WTC11 (cell line): ENCODE data around the gene MTUS2. TPM values are rescaled to one million over a fixed set of nuclear protein-coding genes. Genes with fewer than 3 reads are reported as not detected.

Experiments used
- ATAC-seq: fragments of 200-7000 bp; cut with Tn5 transposase; 2 replicates; pipeline ENCODE4 v1.10.0; 2021; ENCODE audit warnings: mild to moderate bottlenecking, moderate library complexity
- CTCF ChIA-PET: fragments of 300-600 bp; sonication (Branson Sonifier 250); formaldehyde crosslinking; loops from one replicate; lab custom pipeline; 2021; ENCODE audit warnings: antibody characterized with exemption; lab: Charles Lee
- POLR2A ChIA-PET: fragments of 350-600 bp; sonication (Branson Sonifier 250); formaldehyde crosslinking; loops from one replicate; lab custom pipeline; 2021; ENCODE audit warnings: antibody characterized with exemption; lab: Charles Lee
- DNase-seq: peaks from one replicate; pipeline ENCODE4 v3.0.0; 2021; ENCODE audit warnings: low spot score
- H3K27ac Mint-ChIP-seq: 2 replicates; pipeline ENCODE4 v1.8.0; 2021; ENCODE audit warnings: mixed read lengths
- H3K27me3 Mint-ChIP-seq: 2 replicates; pipeline ENCODE4 v1.8.0; 2021; ENCODE audit warnings: low read depth, mild to moderate bottlenecking, moderate library complexity, mixed read lengths
- H3K36me3 Mint-ChIP-seq: 2 replicates; pipeline ENCODE4 v1.8.0; 2021; ENCODE audit warnings: mixed read lengths
- H3K4me1 Mint-ChIP-seq: 2 replicates; pipeline ENCODE4 v1.8.0; 2022; ENCODE audit warnings: mixed read lengths
- H3K4me3 Mint-ChIP-seq: 2 replicates; pipeline ENCODE4 v1.8.0; 2021; ENCODE audit warnings: mild to moderate bottlenecking, moderate library complexity, mixed read lengths
- H3K9me3 Mint-ChIP-seq: 2 replicates; pipeline ENCODE4 v1.8.0; 2021; ENCODE audit warnings: mixed read lengths
- ELF4 ChIP-seq: sonication (generic); formaldehyde crosslinking; IDR thresholded peaks from 2 replicates; pipeline ENCODE4 v1.8.1; 2022; ENCODE audit warnings: low read depth, mild to moderate bottlenecking, moderate library complexity, missing genetic modification reagents
- ERG ChIP-seq: fragments of 250-450 bp; sonication (Bioruptor Pico); IDR thresholded peaks from 2 replicates; pipeline ENCODE4 v1.8.0; 2021; ENCODE audit warnings: mild to moderate bottlenecking
- FOXK1 ChIP-seq: sonication (generic); formaldehyde crosslinking; IDR thresholded peaks from 2 replicates; pipeline ENCODE4 v1.8.0; 2022; ENCODE audit warnings: mild to moderate bottlenecking, moderate library complexity, missing genetic modification reagents
- FOXP1 ChIP-seq: sonication (generic); formaldehyde crosslinking; IDR thresholded peaks from 2 replicates; pipeline ENCODE4 v1.8.0; 2022; ENCODE audit warnings: missing genetic modification reagents, mild to moderate bottlenecking, moderate library complexity, borderline replicate concordance
- HMGA2 ChIP-seq: fragments of 250-450 bp; sonication (Bioruptor Pico); IDR thresholded peaks from 2 replicates; pipeline ENCODE4 v1.4.0; 2021; ENCODE audit warnings: mild to moderate bottlenecking, moderate library complexity
- IRF2 ChIP-seq: sonication (generic); formaldehyde crosslinking; IDR thresholded peaks from 2 replicates; pipeline ENCODE4 v1.8.0; 2022; ENCODE audit warnings: low read depth, missing genetic modification reagents, borderline replicate concordance
- NFE2L1 ChIP-seq: sonication (generic); formaldehyde crosslinking; IDR thresholded peaks from 2 replicates; pipeline ENCODE4 v1.8.1; 2023; ENCODE audit warnings: missing genetic modification reagents
- NR1H2 ChIP-seq: sonication (generic); formaldehyde crosslinking; IDR thresholded peaks from 2 replicates; pipeline ENCODE4 v1.9.0; 2021; ENCODE audit warnings: mild to moderate bottlenecking, moderate library complexity, missing genetic modification reagents
- PRDM15 ChIP-seq: sonication (generic); formaldehyde crosslinking; IDR thresholded peaks from 2 replicates; pipeline ENCODE4 v1.8.0; 2022; ENCODE audit warnings: missing genetic modification reagents
- PRRX2 ChIP-seq: fragments of 250-450 bp; sonication (Bioruptor Pico); IDR thresholded peaks from 2 replicates; pipeline ENCODE4 v1.8.0; 2021; ENCODE audit warnings: mild to moderate bottlenecking
- SMAD4 ChIP-seq: sonication (generic); formaldehyde crosslinking; IDR thresholded peaks from 2 replicates; pipeline ENCODE4 v1.8.0; 2022; ENCODE audit warnings: mild to moderate bottlenecking, missing genetic modification reagents
- SP1 ChIP-seq: sonication (generic); formaldehyde crosslinking; conservative IDR thresholded peaks from 2 replicates; pipeline ENCODE4 v1.8.1; 2022; ENCODE audit warnings: missing genetic modification reagents
- ZBTB21 ChIP-seq: sonication (generic); formaldehyde crosslinking; IDR thresholded peaks from 2 replicates; pipeline ENCODE4 v1.8.1; 2023; ENCODE audit warnings: mild to moderate bottlenecking, missing genetic modification reagents, borderline replicate concordance
- ZNF317 ChIP-seq: sonication (generic); formaldehyde crosslinking; IDR thresholded peaks from 2 replicates; pipeline ENCODE4 v1.8.1; 2023; ENCODE audit warnings: low read depth, mild to moderate bottlenecking, moderate library complexity, missing genetic modification reagents, borderline replicate concordance
- ZNF671 ChIP-seq: fragments of 250-450 bp; sonication (Bioruptor Pico); IDR thresholded peaks from 2 replicates; pipeline ENCODE4 v1.8.0; 2021; ENCODE audit warnings: mild to moderate bottlenecking
- total RNA-seq: library from RNA; stranded (reverse); gene quantifications from 3 replicates; pipeline ENCODE4 v1.2.3, GENCODE V29; 2021
- TF ChIP-seq, protein P1 (sequence below): sonication (generic); formaldehyde crosslinking; IDR thresholded peaks from 2 replicates; pipeline ENCODE4 v1.8.1; 2023; ENCODE audit warnings: mild to moderate bottlenecking, missing genetic modification reagents
- TF ChIP-seq, protein P2 (sequence below): fragments of 250-450 bp; sonication (Bioruptor Pico); IDR thresholded peaks from 2 replicates; pipeline ENCODE4 v1.9.0; 2021; ENCODE audit warnings: mild to moderate bottlenecking
- TF ChIP-seq, protein P3 (sequence below): sonication (generic); formaldehyde crosslinking; IDR thresholded peaks from 2 replicates; pipeline ENCODE4 v1.8.0; 2022; ENCODE audit warnings: mild to moderate bottlenecking, missing genetic modification reagents

MTUS2 gene
- total RNA-seq, 1 experiment from 2014 or later: 0.22 TPM

DNA sequence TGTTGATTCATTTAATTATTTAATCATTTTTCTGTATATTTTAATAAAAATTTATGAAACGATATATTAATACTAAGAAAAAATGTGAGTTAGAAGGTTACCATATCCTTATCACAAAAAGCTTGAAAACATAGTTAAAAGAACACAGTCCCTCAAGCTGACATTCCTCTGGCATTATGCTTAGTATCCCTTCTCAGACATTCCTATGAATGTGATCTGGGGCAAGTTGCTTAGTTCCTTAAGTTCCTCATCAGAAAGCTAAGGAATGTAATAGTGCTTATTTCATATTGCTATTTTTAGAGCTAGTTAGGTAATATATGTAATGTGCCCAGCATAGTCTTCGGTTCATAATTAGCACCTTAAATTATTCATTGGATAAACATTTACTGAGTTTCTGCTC, 122.8 kb downstream of the MTUS2 start:
- no peak overlapping the region for H3K4me3 Mint-ChIP-seq
- ATAC-seq: no peak
- no peaks in the 10 kb centered on the region for H3K36me3 Mint-ChIP-seq
- H3K27me3 Mint-ChIP-seq: no peaks in the 10 kb centered on the region
- no peak overlapping the region for H3K27ac Mint-ChIP-seq
- no peaks in the 10 kb centered on the region for H3K4me1 Mint-ChIP-seq
- no peak for TF ChIP-seq NFE2L1 (CRISPR knock-in tag)
- TF ChIP-seq, protein P1, sequence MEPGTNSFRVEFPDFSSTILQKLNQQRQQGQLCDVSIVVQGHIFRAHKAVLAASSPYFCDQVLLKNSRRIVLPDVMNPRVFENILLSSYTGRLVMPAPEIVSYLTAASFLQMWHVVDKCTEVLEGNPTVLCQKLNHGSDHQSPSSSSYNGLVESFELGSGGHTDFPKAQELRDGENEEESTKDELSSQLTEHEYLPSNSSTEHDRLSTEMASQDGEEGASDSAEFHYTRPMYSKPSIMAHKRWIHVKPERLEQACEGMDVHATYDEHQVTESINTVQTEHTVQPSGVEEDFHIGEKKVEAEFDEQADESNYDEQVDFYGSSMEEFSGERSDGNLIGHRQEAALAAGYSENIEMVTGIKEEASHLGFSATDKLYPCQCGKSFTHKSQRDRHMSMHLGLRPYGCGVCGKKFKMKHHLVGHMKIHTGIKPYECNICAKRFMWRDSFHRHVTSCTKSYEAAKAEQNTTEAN (CRISPR knock-in tag): no peak
- no peak for TF ChIP-seq SP1
- TF ChIP-seq, protein P2, sequence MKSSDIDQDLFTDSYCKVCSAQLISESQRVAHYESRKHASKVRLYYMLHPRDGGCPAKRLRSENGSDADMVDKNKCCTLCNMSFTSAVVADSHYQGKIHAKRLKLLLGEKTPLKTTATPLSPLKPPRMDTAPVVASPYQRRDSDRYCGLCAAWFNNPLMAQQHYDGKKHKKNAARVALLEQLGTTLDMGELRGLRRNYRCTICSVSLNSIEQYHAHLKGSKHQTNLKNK (CRISPR knock-in tag): no peak
- TF ChIP-seq ZBTB21 (CRISPR knock-in tag): no peak
- no peak for TF ChIP-seq IRF2 (CRISPR knock-in tag)
- TF ChIP-seq NR1H2 (CRISPR knock-in tag): no peak
- no peak for TF ChIP-seq FOXK1 (CRISPR knock-in tag)
- no peak for TF ChIP-seq ZNF317 (CRISPR knock-in tag)
- no peak for TF ChIP-seq SMAD4 (CRISPR knock-in tag)
- TF ChIP-seq PRRX2 (CRISPR knock-in tag): no peak
- no peak for TF ChIP-seq FOXP1 (CRISPR knock-in tag)
- TF ChIP-seq HMGA2 (CRISPR knock-in tag): no peak
- TF ChIP-seq, protein P3, sequence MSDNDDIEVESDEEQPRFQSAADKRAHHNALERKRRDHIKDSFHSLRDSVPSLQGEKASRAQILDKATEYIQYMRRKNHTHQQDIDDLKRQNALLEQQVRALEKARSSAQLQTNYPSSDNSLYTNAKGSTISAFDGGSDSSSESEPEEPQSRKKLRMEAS (CRISPR knock-in tag): no peak
- ChIA-PET CTCF (no interaction called here), POLR2A (no interaction called here)
- DNase-seq: no peak
- H3K9me3 Mint-ChIP-seq: no peaks in the 10 kb centered on the region

GRCh38 chr13:28953714-28954418, 133.7 kb downstream of the MTUS2 start:
- ChIA-PET CTCF (interaction anchor here (0.6 kb wide), 1 partner anchor 420 kb away, joined by 3 read pairs; no protein-coding TSS in a partner anchor), POLR2A (interaction anchor here (0.7 kb wide), 1 partner anchor 152 kb away, joined by 3 read pairs; no protein-coding TSS in a partner anchor)
- DNase-seq (no peak), ATAC-seq (no peak)
- Mint-ChIP-seq H3K36me3 (no peaks in the 10 kb centered on the region), H3K4me1 (no peaks in the 10 kb centered on the region), H3K27ac (no peak overlapping the region), H3K27me3 (peaks cover 3% of the 10 kb centered on the region; the same call in 1 of the 2 replicates), H3K4me3 (no peak overlapping the region), H3K9me3 (no peaks in the 10 kb centered on the region)
- no peak for TF ChIP-seq ZNF671 (CRISPR knock-in tag)
- no peak for TF ChIP-seq ERG
- no peak for TF ChIP-seq ELF4 (CRISPR knock-in tag)
- TF ChIP-seq PRDM15 (CRISPR knock-in tag): no peak
- no peak for TF ChIP-seq NR1H2 (CRISPR knock-in tag)
